Measurements from ENCODE around the gene E2F2.

GRCh38 chr1:23565776-23566175 is 34.7 kb upstream of the E2F2 start:
- TF ChIP-seq CTCF (IDR thresholded peaks at IDR 0.05 in 2 of 3, conservative IDR thresholded peaks at IDR 0.05 in 1 of 3; ENCODE audit: borderline replicate concordance in 1 of 3, insufficient read depth in 1 of 3, low read depth in 2 of 3, low read length in 2 of 3) (no peak), RAD21 (IDR thresholded peaks at IDR 0.05; ENCODE audit: low read depth) (no peak), ZNF274 (IDR thresholded peaks at IDR 0.05; ENCODE audit: low read depth, low read length) (no peak), POLR2A (IDR thresholded peaks at IDR 0.05; ENCODE audit: borderline replicate concordance, extremely low read depth, insufficient read depth, insufficient read length) (no peak), POLR2AphosphoS5 (IDR thresholded peaks at IDR 0.05; ENCODE audit: low read depth, low read length) (no peak)

All from HCT116 (cell line).